Measurements from ENCODE around the gene NOX5.

The NOX5 gene

DNA sequence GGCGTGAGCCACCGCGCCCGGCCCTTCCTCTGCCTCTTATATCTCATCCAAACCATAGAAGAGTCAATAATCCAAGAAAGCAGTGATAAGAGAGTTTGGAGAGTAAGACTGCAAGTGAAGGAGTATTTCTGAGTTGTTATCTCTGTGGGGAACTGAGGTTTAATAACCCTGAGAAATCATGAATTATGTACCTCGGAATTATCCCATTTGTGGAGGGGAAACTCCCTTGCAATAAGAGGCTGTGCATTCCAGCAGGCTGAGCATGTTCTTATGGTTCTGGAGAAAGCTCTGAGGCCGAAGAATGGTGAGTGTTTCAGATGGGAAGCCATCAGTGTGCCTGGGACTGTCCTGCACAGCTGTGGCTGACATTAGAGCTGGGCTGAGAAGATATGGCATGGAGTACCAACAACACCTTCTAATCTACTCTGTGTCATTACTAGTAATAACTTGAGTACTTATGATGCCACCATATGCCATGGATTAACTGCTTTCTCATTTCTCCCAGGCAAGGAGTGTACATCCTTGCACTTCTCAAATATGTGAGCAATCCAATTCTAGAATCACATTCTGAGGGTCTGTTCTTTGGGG lies 31.4 kb upstream of the NOX5 start:
- Histone ChIP-seq H3K36me3 (ENCODE audit: insufficient read depth, low read length) (no peaks in the 10 kb centered on the region), H3K9ac (ENCODE audit: low read length) (no peak overlapping the region), H3K27ac (ENCODE audit: low read depth, low read length) (no peak overlapping the region)

DNA sequence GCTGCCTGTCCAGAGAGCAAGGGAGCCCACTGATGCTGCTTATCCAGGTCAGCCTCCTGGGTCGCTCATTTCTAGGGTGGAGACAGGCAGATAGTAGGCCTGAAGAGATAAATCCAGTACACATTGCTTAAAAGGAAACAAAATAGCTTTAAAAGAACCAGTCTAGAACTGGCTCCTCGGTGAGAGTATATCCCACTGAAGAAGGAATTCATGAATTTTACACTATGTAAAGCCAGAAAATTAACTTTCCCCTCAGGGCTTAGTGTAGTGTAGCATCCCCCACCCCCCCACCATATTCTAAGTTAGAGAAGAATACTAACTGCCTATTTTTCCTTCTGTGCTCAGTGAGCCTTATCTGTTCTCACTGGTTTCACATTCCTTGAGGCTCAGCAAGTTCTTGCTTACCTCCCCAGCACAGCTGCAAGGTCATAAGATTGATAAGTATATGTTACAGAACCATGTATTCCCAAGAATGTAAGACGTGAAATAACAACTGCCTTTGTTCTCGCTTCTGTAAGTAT lies 30.5 kb upstream of the NOX5 start:
- Histone ChIP-seq H3K4me3 (ENCODE audit: low read depth in 1 of 2, low read length in 2 of 2) (no peak overlapping the region), H3K36me3 (ENCODE audit: insufficient read depth, low read length) (no peaks in the 10 kb centered on the region), H3K9me3 (ENCODE audit: low read length) (no peaks in the 10 kb centered on the region), H3K27me3 (ENCODE audit: control insufficient read depth in 1 of 2, insufficient read depth in 2 of 2, low read length in 2 of 2) (no peaks in the 10 kb centered on the region), H3K27ac (ENCODE audit: low read depth, low read length) (no peak overlapping the region), H3K4me1 (ENCODE audit: insufficient read depth, low read length) (no peaks in the 10 kb centered on the region), H3K9ac (ENCODE audit: low read length) (no peak overlapping the region)

More for the DNA sequence above, 31.4 kb upstream of the NOX5 start:
- Histone ChIP-seq H3K27me3 (ENCODE audit: control insufficient read depth in 1 of 2, insufficient read depth in 2 of 2, low read length in 2 of 2) (no peaks in the 10 kb centered on the region), H3K4me1 (ENCODE audit: insufficient read depth, low read length) (no peaks in the 10 kb centered on the region), H3K9me3 (ENCODE audit: low read length) (no peaks in the 10 kb centered on the region), H3K4me3 (ENCODE audit: low read depth in 1 of 2, low read length in 2 of 2) (no peak overlapping the region)

DNA sequence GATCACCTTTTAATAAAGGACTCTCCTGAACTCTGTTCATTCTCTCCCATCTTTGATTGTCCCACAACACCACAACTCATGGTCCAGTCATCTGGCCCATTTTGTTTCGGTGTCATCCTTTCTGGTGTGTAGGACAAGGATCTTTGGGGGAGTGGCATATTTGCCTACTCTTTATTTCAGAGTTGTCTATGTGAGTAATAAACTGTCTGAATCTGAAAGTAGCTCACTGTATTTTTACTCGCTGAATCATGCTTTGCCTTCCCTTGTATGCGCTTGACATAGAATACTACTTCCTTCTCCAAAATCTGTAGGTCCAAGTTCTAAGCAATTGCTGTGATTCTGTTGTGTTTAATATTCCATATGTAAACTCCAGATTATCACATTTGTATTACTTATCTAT lies 29.9 kb upstream of the NOX5 start:
- no peaks in the 10 kb centered on the region for H3K27me3 ChIP-seq (ENCODE audit: control insufficient read depth in 1 of 2, insufficient read depth in 2 of 2, low read length in 2 of 2)
- H3K9ac ChIP-seq (ENCODE audit: low read length), result no peak overlapping the region
- no peak overlapping the region for H3K4me3 ChIP-seq (ENCODE audit: low read depth in 1 of 2, low read length in 2 of 2)
- no peak overlapping the region for H3K27ac ChIP-seq (ENCODE audit: low read depth, low read length)
- no peaks in the 10 kb centered on the region for H3K36me3 ChIP-seq (ENCODE audit: insufficient read depth, low read length)
- H3K4me1 ChIP-seq (ENCODE audit: insufficient read depth, low read length), result no peaks in the 10 kb centered on the region
- no peaks in the 10 kb centered on the region for H3K9me3 ChIP-seq (ENCODE audit: low read length)

DNA sequence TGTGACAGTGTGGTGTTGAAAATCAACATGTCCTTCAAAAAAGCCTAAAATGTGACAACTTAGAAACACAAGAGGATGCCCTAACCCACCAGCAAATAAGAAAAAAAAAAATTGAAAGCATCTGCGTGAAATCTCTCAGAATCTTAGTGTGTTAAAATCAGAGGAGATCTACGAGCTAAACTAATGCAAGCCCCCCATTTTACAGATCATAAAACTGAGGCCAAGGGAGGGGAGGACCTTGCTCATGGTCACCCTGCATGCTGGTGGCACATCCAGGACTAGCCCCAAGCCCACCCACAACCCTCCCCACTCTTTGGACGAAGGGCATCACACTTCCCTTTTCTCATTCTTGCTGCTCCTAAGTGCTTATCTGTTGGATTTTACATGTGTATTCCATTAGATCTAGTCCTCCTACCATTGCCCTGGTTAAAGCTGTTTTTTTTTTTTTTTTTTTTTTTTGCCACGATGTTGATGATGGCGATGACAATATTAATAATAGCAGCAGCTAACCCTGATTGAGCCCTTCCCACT lies 29.1 kb upstream of the NOX5 start:
- Histone ChIP-seq H3K27me3 (ENCODE audit: control insufficient read depth in 1 of 2, insufficient read depth in 2 of 2, low read length in 2 of 2) (no peaks in the 10 kb centered on the region), H3K27ac (ENCODE audit: low read depth, low read length) (no peak overlapping the region), H3K36me3 (ENCODE audit: insufficient read depth, low read length) (no peaks in the 10 kb centered on the region), H3K9ac (ENCODE audit: low read length) (no peak overlapping the region), H3K4me3 (ENCODE audit: low read depth in 1 of 2, low read length in 2 of 2) (no peak overlapping the region), H3K9me3 (ENCODE audit: low read length) (no peaks in the 10 kb centered on the region), H3K4me1 (ENCODE audit: insufficient read depth, low read length) (no peaks in the 10 kb centered on the region)

DNA sequence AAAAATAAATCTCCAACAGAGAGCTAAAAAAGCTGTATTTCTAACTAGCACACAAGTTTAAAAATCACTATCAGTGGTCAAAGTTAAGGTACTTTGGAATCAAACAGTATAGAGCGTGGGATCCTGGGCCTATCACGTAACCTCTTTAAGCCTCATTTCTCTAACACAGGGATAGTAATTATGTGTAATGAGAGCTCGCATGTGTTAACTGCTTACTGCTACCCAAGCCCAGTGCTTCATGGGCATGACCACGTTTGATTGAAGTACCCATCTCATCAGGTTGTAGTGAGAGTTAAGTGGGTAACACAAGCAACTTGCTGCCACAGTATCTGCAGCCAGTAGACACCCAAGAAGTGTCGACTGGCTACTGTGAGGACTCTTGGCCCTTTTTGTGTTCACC lies 28.2 kb upstream of the NOX5 start:
- Histone ChIP-seq H3K4me3 (ENCODE audit: low read depth in 1 of 2, low read length in 2 of 2) (no peak overlapping the region), H3K4me1 (ENCODE audit: insufficient read depth, low read length) (no peaks in the 10 kb centered on the region), H3K36me3 (ENCODE audit: insufficient read depth, low read length) (no peaks in the 10 kb centered on the region), H3K9ac (ENCODE audit: low read length) (no peak overlapping the region), H3K27ac (ENCODE audit: low read depth, low read length) (no peak overlapping the region), H3K27me3 (ENCODE audit: control insufficient read depth in 1 of 2, insufficient read depth in 2 of 2, low read length in 2 of 2) (no peaks in the 10 kb centered on the region), H3K9me3 (ENCODE audit: low read length) (no peaks in the 10 kb centered on the region)

DNA sequence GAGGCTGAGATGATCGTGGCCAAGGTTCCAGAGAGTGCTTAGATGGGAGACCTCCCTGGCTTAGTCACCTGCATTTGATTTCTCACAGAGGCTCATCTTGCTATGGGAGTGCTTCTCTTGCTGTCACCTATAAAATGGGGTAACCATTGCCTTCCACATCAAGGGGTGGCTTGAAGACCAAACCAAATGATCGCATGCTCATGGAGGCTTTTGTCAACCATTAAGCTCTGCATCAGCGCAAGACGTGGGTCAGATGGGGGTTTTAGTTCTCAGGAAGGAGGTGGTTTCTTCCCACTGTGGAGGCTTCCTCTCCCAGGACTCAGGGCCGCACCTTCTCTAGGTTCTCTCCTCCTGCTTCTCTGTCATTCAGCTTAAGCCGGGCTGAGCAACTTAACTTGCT lies 27.4 kb upstream of the NOX5 start:
- Histone ChIP-seq H3K4me1 (ENCODE audit: insufficient read depth, low read length) (no peaks in the 10 kb centered on the region), H3K4me3 (ENCODE audit: low read depth in 1 of 2, low read length in 2 of 2) (no peak overlapping the region), H3K9me3 (ENCODE audit: low read length) (no peaks in the 10 kb centered on the region), H3K27ac (ENCODE audit: low read depth, low read length) (no peak overlapping the region), H3K36me3 (ENCODE audit: insufficient read depth, low read length) (no peaks in the 10 kb centered on the region), H3K27me3 (ENCODE audit: control insufficient read depth in 1 of 2, insufficient read depth in 2 of 2, low read length in 2 of 2) (no peaks in the 10 kb centered on the region), H3K9ac (ENCODE audit: low read length) (no peak overlapping the region)

DNA sequence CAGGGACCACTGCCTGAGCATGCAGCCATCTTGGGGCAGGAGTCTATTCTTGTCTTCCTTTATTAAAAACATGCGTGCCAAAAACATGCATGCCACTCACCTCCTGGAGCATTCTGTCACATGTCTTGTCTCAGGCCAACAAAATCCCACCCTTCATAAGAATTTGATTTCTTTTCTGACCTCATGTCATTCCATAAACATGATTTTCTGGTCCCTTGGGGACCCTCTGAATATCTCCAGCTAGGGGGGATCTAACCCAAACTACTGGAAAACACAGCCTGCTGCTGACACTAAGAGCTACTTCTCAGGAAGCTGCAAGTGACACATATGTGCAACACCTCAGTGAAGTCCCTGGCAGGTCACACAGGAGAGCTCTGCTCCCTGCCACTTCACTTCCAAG lies 26.8 kb upstream of the NOX5 start:
- Histone ChIP-seq H3K9me3 (ENCODE audit: low read length) (no peaks in the 10 kb centered on the region), H3K36me3 (ENCODE audit: insufficient read depth, low read length) (no peaks in the 10 kb centered on the region), H3K27me3 (ENCODE audit: control insufficient read depth in 1 of 2, insufficient read depth in 2 of 2, low read length in 2 of 2) (no peaks in the 10 kb centered on the region), H3K4me3 (ENCODE audit: low read depth in 1 of 2, low read length in 2 of 2) (no peak overlapping the region), H3K4me1 (ENCODE audit: insufficient read depth, low read length) (no peaks in the 10 kb centered on the region), H3K9ac (ENCODE audit: low read length) (no peak overlapping the region), H3K27ac (ENCODE audit: low read depth, low read length) (no peak overlapping the region)

DNA sequence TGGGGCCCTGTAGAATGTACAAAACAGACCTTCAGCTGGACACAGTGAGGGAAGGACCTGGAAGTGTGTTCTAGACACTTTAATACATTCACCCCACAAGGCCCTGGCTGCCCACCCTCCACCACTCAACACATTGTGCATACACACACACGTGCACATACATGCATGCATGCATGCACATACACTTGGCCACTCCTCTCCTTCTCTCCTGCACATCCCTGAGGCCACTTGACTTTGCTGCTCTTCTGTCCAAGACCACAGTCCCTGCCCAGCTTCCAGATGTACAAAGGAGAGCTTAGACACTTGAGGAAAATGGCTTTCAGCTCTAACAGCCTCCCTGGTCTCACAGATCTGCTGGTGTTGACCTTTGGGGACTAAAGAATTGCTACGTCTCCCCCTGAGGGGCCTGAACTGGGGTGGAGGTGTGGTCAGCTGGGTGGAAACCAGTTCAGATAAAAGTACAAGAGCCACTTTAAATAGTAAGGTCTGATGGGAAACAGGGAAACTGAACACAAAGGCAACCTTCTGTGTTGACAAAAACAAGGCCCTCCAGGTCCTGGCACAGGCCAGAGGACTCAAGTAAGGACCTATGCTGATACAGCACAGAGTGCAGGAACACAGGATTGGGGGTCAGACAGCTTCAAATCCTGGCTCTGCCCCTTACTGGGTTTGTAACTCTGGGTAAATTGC lies 24.8 kb upstream of the NOX5 start:
- Histone ChIP-seq H3K27ac (ENCODE audit: low read depth, low read length) (no peak overlapping the region), H3K36me3 (ENCODE audit: insufficient read depth, low read length) (no peaks in the 10 kb centered on the region)

DNA sequence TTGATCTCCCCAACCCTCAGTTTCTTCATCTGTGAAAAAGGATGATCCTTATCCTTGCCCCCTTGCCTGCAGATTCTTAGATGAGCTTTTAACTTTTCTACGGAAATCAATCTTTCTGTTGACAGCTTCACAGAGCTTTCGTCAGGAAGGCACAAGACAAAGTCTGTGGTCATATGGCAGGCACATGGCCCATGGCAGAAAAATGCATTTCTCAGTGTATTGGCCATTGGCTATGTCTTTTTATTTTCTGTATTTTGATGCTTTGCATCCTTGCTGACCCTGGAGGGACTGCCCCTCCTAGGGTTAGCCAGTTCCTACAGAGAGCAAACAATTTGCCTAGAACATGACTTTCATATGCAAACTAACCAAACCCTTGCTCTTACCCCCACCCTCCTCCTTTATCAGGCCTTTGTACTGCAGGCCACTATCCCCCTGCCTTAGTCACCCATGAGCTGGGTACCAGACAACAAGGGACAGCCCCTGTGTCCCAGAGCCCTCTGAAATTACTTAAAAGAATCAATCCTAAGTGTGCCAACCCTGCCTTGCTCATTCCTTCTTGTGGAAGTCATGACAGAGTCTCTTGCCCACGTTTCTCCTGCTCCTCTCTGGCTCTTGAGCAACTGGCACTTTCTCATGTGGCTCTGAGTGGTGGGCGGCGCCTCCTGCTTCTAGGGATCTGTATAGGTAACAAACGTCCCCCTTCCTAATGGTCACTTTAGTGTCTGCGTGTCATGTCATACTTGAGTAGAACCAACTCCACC lies 24.1 kb upstream of the NOX5 start:
- Histone ChIP-seq H3K27me3 (ENCODE audit: control insufficient read depth in 1 of 2, insufficient read depth in 2 of 2, low read length in 2 of 2) (no peaks in the 10 kb centered on the region), H3K27ac (ENCODE audit: low read depth, low read length) (no peak overlapping the region), H3K9me3 (ENCODE audit: low read length) (no peaks in the 10 kb centered on the region), H3K36me3 (ENCODE audit: insufficient read depth, low read length) (no peaks in the 10 kb centered on the region), H3K9ac (ENCODE audit: low read length) (no peak overlapping the region), H3K4me1 (ENCODE audit: insufficient read depth, low read length) (no peaks in the 10 kb centered on the region), H3K4me3 (ENCODE audit: low read depth in 1 of 2, low read length in 2 of 2) (no peak overlapping the region)

More for the DNA sequence above, 24.8 kb upstream of the NOX5 start:
- Histone ChIP-seq H3K27me3 (ENCODE audit: control insufficient read depth in 1 of 2, insufficient read depth in 2 of 2, low read length in 2 of 2) (no peaks in the 10 kb centered on the region), H3K4me3 (ENCODE audit: low read depth in 1 of 2, low read length in 2 of 2) (no peak overlapping the region), H3K4me1 (ENCODE audit: insufficient read depth, low read length) (no peaks in the 10 kb centered on the region), H3K9ac (ENCODE audit: low read length) (no peak overlapping the region), H3K9me3 (ENCODE audit: low read length) (no peaks in the 10 kb centered on the region)

DNA sequence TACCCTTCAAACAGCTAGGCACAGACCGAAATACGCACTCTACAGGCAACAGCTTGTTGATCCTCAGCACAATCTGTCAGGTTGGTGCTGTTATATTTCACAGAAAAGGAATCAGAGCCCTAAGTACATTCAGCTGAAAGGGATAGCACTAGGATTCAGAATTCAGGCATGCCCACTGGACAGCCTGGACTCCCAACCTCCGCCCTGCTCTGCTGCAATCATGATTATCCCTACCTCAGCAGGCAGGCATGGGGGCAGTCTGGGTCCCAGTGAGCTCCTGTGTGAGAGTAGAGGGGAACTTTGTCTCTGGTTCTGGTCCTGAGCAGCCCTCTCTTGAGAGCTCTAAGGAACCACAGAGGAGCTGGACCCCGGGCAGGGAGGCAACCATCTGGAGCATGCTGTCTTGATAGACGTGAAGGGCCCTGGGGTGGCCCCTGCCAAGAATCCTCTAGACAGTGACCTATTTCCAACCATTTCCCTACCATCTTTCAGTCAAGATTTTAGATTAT lies 23.4 kb upstream of the NOX5 start:
- Histone ChIP-seq H3K36me3 (ENCODE audit: insufficient read depth, low read length) (no peaks in the 10 kb centered on the region), H3K4me1 (ENCODE audit: insufficient read depth, low read length) (no peaks in the 10 kb centered on the region), H3K4me3 (ENCODE audit: low read depth in 1 of 2, low read length in 2 of 2) (no peak overlapping the region), H3K9me3 (ENCODE audit: low read length) (no peaks in the 10 kb centered on the region), H3K27me3 (ENCODE audit: control insufficient read depth in 1 of 2, insufficient read depth in 2 of 2, low read length in 2 of 2) (no peaks in the 10 kb centered on the region), H3K27ac (ENCODE audit: low read depth, low read length) (no peak overlapping the region), H3K9ac (ENCODE audit: low read length) (no peak overlapping the region)

DNA sequence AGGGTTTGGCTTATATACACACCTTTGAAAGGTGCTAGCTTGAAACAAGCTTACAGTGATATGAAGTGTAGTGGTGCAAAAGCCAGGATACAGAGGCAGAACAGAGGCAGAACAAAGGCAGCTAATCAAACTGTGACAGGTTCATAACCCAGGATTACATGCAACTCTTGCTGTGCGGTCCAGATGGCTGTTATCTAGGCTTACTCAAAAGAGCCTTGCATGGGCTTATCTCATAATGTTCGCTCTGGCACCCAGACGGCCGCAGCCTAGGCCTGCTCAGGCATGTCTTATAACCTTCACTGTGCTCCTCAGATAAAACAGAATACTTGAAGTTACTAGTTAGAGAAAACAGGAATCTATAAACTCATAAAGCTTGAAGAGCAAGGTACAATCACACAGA lies 22.8 kb upstream of the NOX5 start:
- Histone ChIP-seq H3K27ac (ENCODE audit: low read depth, low read length) (no peak overlapping the region), H3K4me3 (ENCODE audit: low read depth in 1 of 2, low read length in 2 of 2) (no peak overlapping the region), H3K9ac (ENCODE audit: low read length) (no peak overlapping the region)

More for the DNA sequence above, 22.8 kb upstream of the NOX5 start:
- no peaks in the 10 kb centered on the region for H3K9me3 ChIP-seq (ENCODE audit: low read length)
- no peaks in the 10 kb centered on the region for H3K27me3 ChIP-seq (ENCODE audit: control insufficient read depth in 1 of 2, insufficient read depth in 2 of 2, low read length in 2 of 2)
- no peaks in the 10 kb centered on the region for H3K4me1 ChIP-seq (ENCODE audit: insufficient read depth, low read length)
- no peaks in the 10 kb centered on the region for H3K36me3 ChIP-seq (ENCODE audit: insufficient read depth, low read length)

Data from muscle layer of colon (tissue), 2 donors.